A549 (cell line): ENCODE measurements around the gene AFF3.

Experiments used
- BHLHE40 ChIP-seq: IDR thresholded peaks from 2 replicates; pipeline ENCODE4 v1.6.1; 2012; ENCODE audit warnings: low read depth, low read length, inconsistent platforms
- CBX8 ChIP-seq: fragments of 200-600 bp; sonication (generic); IDR thresholded peaks from 2 replicates; pipeline ENCODE4 v1.6.1; 2016
- CTCF ChIP-seq: fragments of >200 bp; sonication (Bioruptor Twin); formaldehyde crosslinking; IDR thresholded peaks from 3 replicates; pipeline ENCODE4 v1.5.1; 2016
- EP300 ChIP-seq, 2 experiments: fragments of >200 bp; sonication (Bioruptor Twin); formaldehyde crosslinking; IDR thresholded peaks; 2 replicates in 1 of 2; 3 replicates in 1 of 2; pipeline ENCODE4 v1.6.1; 2016 to 2017
- HES2 ChIP-seq: fragments of >200 bp; sonication (Bioruptor Twin); formaldehyde crosslinking; IDR thresholded peaks from 2 replicates; pipeline ENCODE4 v1.6.1; 2016
- HOXB5 ChIP-seq: fragments of 250-450 bp; sonication (Bioruptor Pico); IDR thresholded peaks from 2 replicates; pipeline ENCODE4 v1.5.0; 2020; ENCODE audit warnings: mild to moderate bottlenecking, moderate library complexity
- JUNB ChIP-seq: fragments of >200 bp; sonication (Bioruptor Twin); formaldehyde crosslinking; IDR thresholded peaks from 2 replicates; pipeline ENCODE4 v1.6.1; 2016
- MAX ChIP-seq: IDR thresholded peaks from 2 replicates; pipeline ENCODE4 v1.6.1; 2012
- POLR2AphosphoS2 ChIP-seq: conservative IDR thresholded peaks from 2 replicates; pipeline ENCODE4 v1.6.1; 2012; ENCODE audit warnings: low read length, improper control_type of control experiment, inconsistent platforms
- RFX5 ChIP-seq: fragments of 450-650 bp; IDR thresholded peaks from 2 replicates; pipeline ENCODE4 v1.7.1; 2014; ENCODE audit warnings: antibody characterized with exemption, mild to moderate bottlenecking, moderate library complexity
- SREBF2 ChIP-seq: fragments of 450-650 bp; IDR thresholded peaks from 2 replicates; pipeline ENCODE4 v1.6.1; 2014; ENCODE audit warnings: mild to moderate bottlenecking, moderate library complexity

GRCh38 chr2:99883358-99883757, 259.0 kb downstream of the AFF3 start:
- TF ChIP-seq MAX (no peak), HES2 (no peak), EP300 (IDR thresholded peaks at IDR 0.05) (no peak), POLR2AphosphoS2 (no peak), CTCF (no peak), RFX5 (no peak), BHLHE40 (no peak), SREBF2 (no peak), HOXB5 (CRISPR knock-in tag) (no peak), CBX8 (no peak), JUNB (no peak)
